K562 (cell line): ENCODE measurements around the gene NFATC1.

ENCODE experiments used
- ATF2 ChIP-seq: sonication (generic); formaldehyde crosslinking; IDR thresholded peaks from 2 replicates; pipeline ENCODE4 v1.8.1; 2022; ENCODE audit warnings: missing genetic modification reagents
- ATF3 ChIP-seq, 2 experiments: fragments of 450-650 bp in 1 of 2; sonication (generic) in 1 of 2; formaldehyde crosslinking in 1 of 2; IDR thresholded peaks in 1 of 2; conservative IDR thresholded peaks in 1 of 2; 2 replicates each; pipeline versions ENCODE4 v1.6.1 to v1.8.1; 2016 to 2023; ENCODE audit warnings: mild to moderate bottlenecking in 2 of 2, moderate library complexity in 2 of 2, inconsistent platforms in 1 of 2, missing genetic modification reagents in 1 of 2
- CBX8 ChIP-seq: fragments of 200-600 bp; sonication (generic); IDR thresholded peaks from 2 replicates; pipeline ENCODE4 v1.6.1; 2012; ENCODE audit warnings: borderline replicate concordance, mixed run types, low read depth, mild to moderate bottlenecking, moderate library complexity, mixed read lengths, low read length, control low read depth, inconsistent platforms; ENCODE audit not compliant: poor library complexity, severe bottlenecking; ENCODE audit errors: extremely low read depth
- CREB3 ChIP-seq: fragments of 450-650 bp; conservative IDR thresholded peaks from 2 replicates; pipeline ENCODE4 v1.6.1; 2016; ENCODE audit warnings: missing genetic modification characterization, low read depth, mild to moderate bottlenecking, missing compliant biosample characterization, moderate library complexity
- CTCF ChIP-seq, 3 experiments: IDR thresholded peaks in 2 of 3; conservative IDR thresholded peaks in 1 of 3; 2 replicates each; pipeline ENCODE4 v1.5.1; 2011 to 2012; ENCODE audit warnings: low read length in 3 of 3, mild to moderate bottlenecking in 3 of 3, control low read depth in 2 of 3, improper control_type of control experiment in 1 of 3, inconsistent platforms in 1 of 3, low read depth in 1 of 3, mixed read lengths in 1 of 3, moderate library complexity in 1 of 3; ENCODE audit not compliant: insufficient read depth in 2 of 3
- EP300 ChIP-seq: IDR thresholded peaks from 2 replicates; pipeline ENCODE4 v1.6.1; 2012; ENCODE audit warnings: low read length, improper control_type of control experiment
- KLF16 ChIP-seq: IDR thresholded peaks from 2 replicates; pipeline ENCODE4 v1.6.1; 2016; ENCODE audit warnings: antibody characterized with exemption
- ZNF644 ChIP-seq: fragments of 200-800 bp; sonication (Bioruptor generic); IDR thresholded peaks from 2 replicates; pipeline ENCODE4 v1.6.1; 2016; ENCODE audit warnings: low read depth, missing genetic modification characterization, missing compliant biosample characterization

GRCh38 chr18:79511271-79511670 lies 115.5 kb downstream of the NFATC1 start:
- TF ChIP-seq KLF16 (no peak), CTCF (IDR thresholded peaks at IDR 0.05 in 2 of 3, conservative IDR thresholded peaks at IDR 0.05 in 1 of 3; ENCODE audit: insufficient read depth in 2 of 3, low read depth in 1 of 3, low read length in 3 of 3) (no peak), CBX8 (no peak), EP300 (no peak), ZNF644 (tag) (no peak), CREB3 (tag) (no peak), ATF3 (IDR thresholded peaks at IDR 0.05) (no peak), ATF3 (CRISPR knock-in tag; conservative IDR thresholded peaks at IDR 0.05) (no peak), ATF2 (no peak)
